Mucosa of stomach (tissue), 1 donor: Measurements from ENCODE around the gene CNNM1.

Source experiments
- H3K27me3 ChIP-seq: one replicate; pipeline ENCODE4 v1.7.0; 2013; ENCODE audit warnings: mild to moderate bottlenecking, low read length; ENCODE audit not compliant: control insufficient read depth, insufficient read depth
- H3K36me3 ChIP-seq: one replicate; pipeline ENCODE4 v1.7.0; 2013; ENCODE audit warnings: low read length; ENCODE audit not compliant: control insufficient read depth, insufficient read depth
- H3K4me1 ChIP-seq: one replicate; pipeline ENCODE4 v1.7.0; 2013; ENCODE audit warnings: mild to moderate bottlenecking, low read length; ENCODE audit not compliant: control insufficient read depth, insufficient read depth
- H3K4me3 ChIP-seq: one replicate; pipeline ENCODE4 v1.7.0; 2013; ENCODE audit warnings: low read length
- H3K9ac ChIP-seq: one replicate; pipeline ENCODE4 v1.7.0; 2013; ENCODE audit warnings: mild to moderate bottlenecking, low read length, moderate library complexity
- H3K9me3 ChIP-seq: one replicate; pipeline ENCODE4 v1.7.0; 2013; ENCODE audit warnings: mild to moderate bottlenecking, low read length, moderate library complexity; ENCODE audit not compliant: control insufficient read depth
- donor health status: Pancreatic carcinoma.

CNNM1 gene

GRCh38 chr10:99339563-99340047 is 10.4 kb downstream of the CNNM1 start:
- Histone ChIP-seq H3K4me3 (no peak overlapping the region), H3K4me1 (peaks cover 9% of the 10 kb centered on the region), H3K9ac (no peak overlapping the region), H3K36me3 (no peaks in the 10 kb centered on the region), H3K9me3 (no peaks in the 10 kb centered on the region), H3K27me3 (no peaks in the 10 kb centered on the region)

DNA sequence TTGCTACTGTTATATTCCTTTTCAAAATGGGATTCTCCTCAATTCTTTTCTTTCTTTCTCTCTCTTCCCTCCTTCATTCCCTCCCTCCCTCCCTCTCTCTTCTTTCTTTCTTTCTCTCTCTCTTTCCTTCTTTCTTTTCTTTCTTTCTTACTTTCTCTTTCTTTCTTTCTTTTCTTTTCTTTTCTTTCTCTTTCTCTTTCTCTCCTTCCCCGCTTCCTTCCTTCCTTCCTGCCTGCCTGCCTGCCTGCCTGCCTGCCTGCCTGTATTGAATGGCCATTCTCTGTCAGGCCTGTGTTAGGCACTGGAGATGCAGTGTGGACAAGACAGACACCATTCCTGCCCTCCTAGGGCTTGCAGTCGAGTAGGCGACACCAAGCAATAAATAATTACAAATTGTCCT is 11.5 kb downstream of the CNNM1 start:
- Histone ChIP-seq H3K36me3 (no peaks in the 10 kb centered on the region), H3K9me3 (no peaks in the 10 kb centered on the region), H3K27me3 (no peaks in the 10 kb centered on the region), H3K4me3 (no peak overlapping the region), H3K4me1 (peaks cover 9% of the 10 kb centered on the region), H3K9ac (no peak overlapping the region)

DNA sequence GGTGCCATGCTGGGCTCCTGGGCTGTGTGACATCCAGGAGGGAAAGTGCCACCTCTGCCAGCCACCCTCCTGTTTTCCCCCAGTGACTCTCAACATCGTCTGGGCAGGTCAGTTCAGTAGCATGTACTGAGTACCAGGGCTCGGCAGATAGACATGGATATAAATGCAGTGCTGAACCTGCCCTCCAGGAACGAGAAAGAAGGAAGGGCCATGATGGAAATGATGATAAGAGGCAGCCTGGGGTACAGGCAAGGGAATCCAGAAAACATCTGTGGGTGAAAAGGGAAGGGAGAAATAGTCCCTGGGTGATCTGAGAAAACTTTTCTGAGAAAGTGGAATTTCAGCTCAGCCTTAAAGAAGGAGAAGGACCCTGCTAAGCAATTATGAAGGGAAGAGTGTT is 12.1 kb downstream of the CNNM1 start:
- H3K9ac ChIP-seq = no peak overlapping the region
- no peaks in the 10 kb centered on the region for H3K36me3 ChIP-seq

DNA sequence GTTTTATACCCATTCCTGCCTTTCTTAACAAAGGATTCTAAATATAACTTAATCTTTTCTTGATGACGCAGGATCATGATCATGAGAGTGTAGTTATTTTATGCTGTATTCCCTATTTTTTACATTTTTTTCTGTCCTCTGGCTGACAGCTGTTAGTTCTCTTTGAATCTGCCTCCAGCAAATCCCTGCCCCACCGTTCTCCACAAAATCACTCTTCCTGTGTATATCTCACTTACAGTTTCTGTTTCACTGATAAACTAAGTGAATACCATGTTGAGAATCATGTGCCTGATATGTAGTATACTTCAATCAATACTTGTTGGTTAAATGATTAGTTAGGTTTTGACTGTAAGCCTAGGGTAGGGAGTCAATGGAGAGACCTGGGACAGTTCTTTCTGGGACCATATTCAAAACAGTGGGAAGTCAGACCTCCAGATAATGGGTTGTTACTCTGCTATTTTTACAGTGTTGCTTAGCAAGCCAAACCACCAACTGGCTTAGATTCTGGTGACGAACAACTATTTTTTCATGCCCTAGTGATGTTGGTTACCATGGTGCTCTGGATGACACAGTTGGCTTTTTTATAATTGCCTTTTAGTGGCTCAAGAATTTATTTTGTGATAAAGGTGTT is 12.8 kb downstream of the CNNM1 start:
- Histone ChIP-seq H3K4me1 (peaks cover 9% of the 10 kb centered on the region), H3K4me3 (no peak overlapping the region), H3K9ac (no peak overlapping the region), H3K36me3 (no peaks in the 10 kb centered on the region), H3K9me3 (no peaks in the 10 kb centered on the region), H3K27me3 (no peaks in the 10 kb centered on the region)

More for the DNA sequence above, 12.1 kb downstream of the CNNM1 start:
- H3K4me3 ChIP-seq = no peak overlapping the region
- H3K27me3 ChIP-seq = no peaks in the 10 kb centered on the region
- peaks cover 9% of the 10 kb centered on the region for H3K4me1 ChIP-seq
- no peaks in the 10 kb centered on the region for H3K9me3 ChIP-seq

GRCh38 chr10:99343262-99343661 is 14.1 kb downstream of the CNNM1 start:
- Histone ChIP-seq H3K9ac (no peak overlapping the region), H3K27me3 (no peaks in the 10 kb centered on the region), H3K4me1 (peaks cover 9% of the 10 kb centered on the region), H3K4me3 (no peak overlapping the region), H3K9me3 (no peaks in the 10 kb centered on the region), H3K36me3 (no peaks in the 10 kb centered on the region)

DNA sequence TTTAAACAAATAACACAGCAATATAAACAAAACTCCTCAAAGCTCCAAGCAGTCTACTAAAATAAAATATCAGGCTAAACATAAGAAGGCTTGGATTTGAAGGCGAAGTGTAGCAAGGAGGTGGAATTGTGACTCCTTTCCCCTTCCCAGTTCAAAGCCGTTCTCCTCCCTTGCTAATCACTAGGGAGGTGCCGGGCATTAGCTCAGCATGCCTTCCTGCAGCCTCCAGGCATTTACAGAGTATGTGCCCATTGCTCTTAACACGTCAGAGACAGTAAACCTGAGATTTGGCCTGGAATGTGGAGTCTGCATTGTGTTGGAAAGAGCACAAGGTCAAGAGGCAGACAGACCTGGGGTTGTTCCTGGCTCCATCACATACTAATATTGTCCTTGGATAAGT is 15.6 kb downstream of the CNNM1 start:
- no peaks in the 10 kb centered on the region for H3K4me1 ChIP-seq
- H3K27me3 ChIP-seq = no peaks in the 10 kb centered on the region
- no peaks in the 10 kb centered on the region for H3K36me3 ChIP-seq
- no peak overlapping the region for H3K9ac ChIP-seq
- H3K4me3 ChIP-seq = no peak overlapping the region
- no peaks in the 10 kb centered on the region for H3K9me3 ChIP-seq

DNA sequence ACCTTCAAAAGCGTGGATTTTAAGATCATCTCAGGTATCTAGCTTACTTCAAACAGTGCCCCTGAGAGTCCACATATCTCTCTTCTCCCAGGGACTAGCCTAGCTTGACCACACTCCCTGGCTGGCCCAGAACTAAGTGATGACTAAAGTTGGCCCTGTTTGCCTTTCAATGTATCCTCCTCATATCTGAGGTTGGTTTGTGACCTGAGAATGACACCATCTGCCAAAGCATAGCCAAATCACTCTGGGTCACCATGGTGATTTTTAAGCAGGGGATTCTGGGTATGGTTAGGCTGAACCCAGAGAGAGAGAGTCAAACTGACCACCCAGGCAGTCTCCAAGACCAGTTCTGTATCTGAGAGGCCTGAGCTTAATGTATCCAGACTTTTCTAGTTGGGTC is 16.2 kb downstream of the CNNM1 start:
- H3K36me3 ChIP-seq = no peaks in the 10 kb centered on the region
- no peaks in the 10 kb centered on the region for H3K9me3 ChIP-seq
- H3K27me3 ChIP-seq = no peaks in the 10 kb centered on the region
- no peak overlapping the region for H3K4me3 ChIP-seq
- no peaks in the 10 kb centered on the region for H3K4me1 ChIP-seq
- H3K9ac ChIP-seq = no peak overlapping the region

DNA sequence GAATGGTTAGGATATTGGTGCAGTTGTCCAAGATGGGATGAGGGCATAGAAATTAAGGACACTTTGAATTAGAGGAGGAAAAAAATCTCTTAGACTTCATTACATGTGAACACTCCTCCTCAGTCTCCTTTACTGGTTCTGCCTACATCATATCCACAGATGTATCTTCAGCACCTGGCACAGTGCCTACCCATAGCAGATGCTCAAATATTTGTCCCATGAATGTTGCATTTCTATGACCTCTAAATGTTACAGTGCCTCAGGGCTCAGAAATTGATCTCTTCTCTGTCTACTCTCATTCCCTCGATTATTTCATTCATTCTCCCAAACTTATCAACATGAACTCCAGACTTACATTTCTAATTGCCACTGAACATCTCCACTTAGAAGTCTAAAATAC is 17.1 kb downstream of the CNNM1 start:
- H3K36me3 ChIP-seq = no peaks in the 10 kb centered on the region
- H3K9ac ChIP-seq = no peak overlapping the region
- no peaks in the 10 kb centered on the region for H3K9me3 ChIP-seq
- no peaks in the 10 kb centered on the region for H3K4me1 ChIP-seq
- no peaks in the 10 kb centered on the region for H3K27me3 ChIP-seq
- H3K4me3 ChIP-seq = no peak overlapping the region

- Histone ChIP-seq H3K4me1 (no peaks in the 10 kb centered on the region), H3K4me3 (no peak overlapping the region), H3K36me3 (no peaks in the 10 kb centered on the region), H3K27me3 (no peaks in the 10 kb centered on the region), H3K9me3 (no peaks in the 10 kb centered on the region), H3K9ac (no peak overlapping the region)
These were observed 18.5 kb downstream of the CNNM1 start for GRCh38 chr10:99347672-99348071.

DNA sequence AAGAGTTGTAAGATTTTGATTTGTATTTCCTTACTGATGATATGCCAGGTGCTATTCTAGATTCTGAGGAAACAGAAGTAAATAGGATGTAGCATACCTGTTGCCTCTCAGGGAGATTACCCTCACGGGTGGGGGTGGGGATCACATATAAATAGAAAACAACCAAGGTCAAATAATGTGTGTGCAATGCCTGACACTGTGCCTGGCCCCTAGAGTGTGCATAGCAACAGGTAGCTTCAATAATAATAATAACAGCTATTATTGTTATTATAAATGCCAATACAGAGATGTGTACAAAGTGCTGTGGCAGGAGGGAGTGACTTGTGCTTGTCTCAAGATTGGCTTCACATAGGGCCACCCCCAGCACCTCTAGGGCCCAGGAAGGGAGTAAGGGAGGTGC is 24.0 kb downstream of the CNNM1 start:
- H3K4me3 ChIP-seq = no peak overlapping the region
- no peak overlapping the region for H3K9ac ChIP-seq
- H3K27me3 ChIP-seq = no peaks in the 10 kb centered on the region
- H3K36me3 ChIP-seq = no peaks in the 10 kb centered on the region
- H3K9me3 ChIP-seq = no peaks in the 10 kb centered on the region
- H3K4me1 ChIP-seq = peaks cover 8% of the 10 kb centered on the region

GRCh38 chr10:99357691-99358090 is 28.5 kb downstream of the CNNM1 start:
- no peaks in the 10 kb centered on the region for H3K36me3 ChIP-seq
- peaks cover 12% of the 10 kb centered on the region for H3K4me1 ChIP-seq
- no peak overlapping the region for H3K9ac ChIP-seq
- H3K9me3 ChIP-seq = no peaks in the 10 kb centered on the region
- H3K27me3 ChIP-seq = no peaks in the 10 kb centered on the region
- H3K4me3 ChIP-seq = no peak overlapping the region

DNA sequence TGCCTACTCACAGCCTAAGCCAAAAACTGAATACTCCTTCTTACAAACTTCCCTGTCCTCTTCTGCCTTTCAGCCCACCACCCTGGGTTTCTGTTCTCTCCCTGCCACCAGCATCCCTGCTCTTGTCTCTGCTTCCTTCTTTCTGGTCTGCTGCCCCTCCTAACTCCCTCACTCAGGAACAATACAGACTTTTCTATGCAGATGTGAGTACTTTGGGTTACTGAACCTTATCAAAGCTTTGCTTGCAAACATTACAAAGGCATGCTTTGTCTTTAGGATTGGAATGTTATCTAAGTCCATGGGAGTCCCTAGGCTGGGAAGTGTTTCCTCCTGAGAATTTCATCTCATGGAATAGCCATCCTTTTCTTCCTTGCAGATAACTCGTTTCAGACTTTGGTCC is 28.9 kb downstream of the CNNM1 start:
- Histone ChIP-seq H3K9me3 (no peaks in the 10 kb centered on the region), H3K4me3 (no peak overlapping the region), H3K4me1 (peaks cover 12% of the 10 kb centered on the region), H3K27me3 (no peaks in the 10 kb centered on the region), H3K9ac (no peak overlapping the region), H3K36me3 (no peaks in the 10 kb centered on the region)

GRCh38 chr10:99360934-99361333 is 31.8 kb downstream of the CNNM1 start:
- H3K4me3 ChIP-seq = no peak overlapping the region
- no peaks in the 10 kb centered on the region for H3K36me3 ChIP-seq
- H3K4me1 ChIP-seq = peaks cover 12% of the 10 kb centered on the region
- no peak overlapping the region for H3K9ac ChIP-seq
- no peaks in the 10 kb centered on the region for H3K9me3 ChIP-seq
- H3K27me3 ChIP-seq = no peaks in the 10 kb centered on the region
